ENCODE data around the gene TXN. TPM values are rescaled to one million over a fixed set of nuclear protein-coding genes. Genes with fewer than 3 reads are reported as not detected.

Gene TXN
- total RNA-seq, 1 experiment from 2014 or later: 446 TPM

DNA sequence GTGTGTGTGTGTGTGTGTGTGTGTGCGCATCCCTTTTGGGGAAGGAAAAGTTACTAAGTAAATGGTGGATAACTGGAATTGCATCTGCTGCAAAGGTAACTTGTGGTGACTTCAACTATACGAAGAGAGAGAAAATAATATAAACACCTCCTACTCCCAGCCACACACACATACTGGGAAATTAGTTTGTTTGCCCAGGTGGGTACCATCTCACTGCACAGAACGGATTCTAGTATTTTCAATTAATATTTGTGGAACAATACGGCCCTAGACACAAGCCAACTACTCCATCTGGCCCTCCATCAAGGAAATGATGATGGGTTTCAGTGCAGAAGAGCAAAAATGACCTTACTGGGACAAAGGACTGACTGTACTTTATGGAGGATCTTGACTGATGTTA, 32.2 kb upstream of the TXN start:
- Histone ChIP-seq H3K36me3 (ENCODE audit: control insufficient read depth, insufficient read depth, low read length) (no peaks in the 10 kb centered on the region), H3K4me3 (ENCODE audit: low read depth, low read length) (no peak overlapping the region), H3K9me3 (no peaks in the 10 kb centered on the region), H3K4me1 (peaks cover 12% of the 10 kb centered on the region), H3K27me3 (replicated peaks; ENCODE audit: control insufficient read depth, insufficient read depth, low read length) (no peaks in the 10 kb centered on the region)
- no peaks in the 10 kb centered on the region for H3K36me3 Mint-ChIP-seq (ENCODE audit: insufficient read depth, unreplicated experiment)
- H3K27me3 Mint-ChIP-seq (ENCODE audit: insufficient read depth, unreplicated experiment): no peaks in the 10 kb centered on the region
- H3K9me3 Mint-ChIP-seq (ENCODE audit: unreplicated experiment): peaks cover under 1% of the 10 kb centered on the region
- no peak for DNase-seq
- H3K4me1 Mint-ChIP-seq (ENCODE audit: low read depth, unreplicated experiment): peaks cover 9% of the 10 kb centered on the region
- CTCF ChIA-PET: interaction anchor here (0.6 kb wide), 1 partner anchor 12 kb away, joined by 3 read pairs; no protein-coding TSS in a partner anchor
- POLR2A ChIA-PET: no interaction called here
- H3K27ac Mint-ChIP-seq (ENCODE audit: unreplicated experiment): no peak overlapping the region
- H3K4me3 Mint-ChIP-seq (ENCODE audit: unreplicated experiment): no peak overlapping the region
- no peak for TF ChIP-seq CTCF (IDR thresholded peaks at IDR 0.05; ENCODE audit: insufficient read depth in 1 of 2, low read depth in 1 of 2, low read length in 1 of 2, severe bottlenecking in 1 of 2, unreplicated experiment in 1 of 2)
- intact Hi-C loops (cut with micrococcal nuclease; ENCODE audit: unreplicated experiment): no loop called here
- no TSS peak for BruUV-seq (replicated peaks)

DNA sequence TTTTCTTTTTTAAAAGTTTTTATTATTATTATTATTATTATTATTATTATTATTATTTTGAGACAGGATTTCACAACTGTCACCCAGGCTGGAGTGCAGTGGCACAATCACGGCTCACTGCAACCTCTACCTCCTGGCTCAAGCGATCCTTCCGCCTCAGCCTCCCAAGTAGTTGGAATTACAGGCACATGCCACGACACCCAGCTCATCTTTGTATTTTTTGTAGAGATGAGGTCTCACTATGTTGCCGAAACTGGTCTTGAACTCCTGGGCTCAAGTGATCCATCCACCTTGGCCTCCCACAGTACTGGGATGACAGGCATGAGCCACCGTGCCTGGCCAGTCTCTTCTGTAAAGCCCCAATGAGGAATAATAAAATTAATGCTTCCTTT, 31.0 kb upstream of the TXN start:
- no peak overlapping the region for H3K27ac Mint-ChIP-seq (ENCODE audit: unreplicated experiment)
- H3K4me3 Mint-ChIP-seq (ENCODE audit: unreplicated experiment): no peak overlapping the region
- H3K36me3 Mint-ChIP-seq (ENCODE audit: insufficient read depth, unreplicated experiment): no peaks in the 10 kb centered on the region
- BruUV-seq (replicated peaks): no TSS peak
- intact Hi-C loops (cut with micrococcal nuclease; ENCODE audit: unreplicated experiment): no loop called here
- peaks cover 17% of the 10 kb centered on the region for H3K4me1 Mint-ChIP-seq (ENCODE audit: low read depth, unreplicated experiment)
- H3K27me3 Mint-ChIP-seq (ENCODE audit: insufficient read depth, unreplicated experiment): no peaks in the 10 kb centered on the region
- Histone ChIP-seq H3K27me3 (replicated peaks; ENCODE audit: control insufficient read depth, insufficient read depth, low read length) (no peaks in the 10 kb centered on the region), H3K4me3 (ENCODE audit: low read depth, low read length) (no peak overlapping the region), H3K9me3 (no peaks in the 10 kb centered on the region), H3K4me1 (peaks cover 24% of the 10 kb centered on the region), H3K36me3 (ENCODE audit: control insufficient read depth, insufficient read depth, low read length) (no peaks in the 10 kb centered on the region)
- no peaks in the 10 kb centered on the region for H3K9me3 Mint-ChIP-seq (ENCODE audit: unreplicated experiment)
- no peak for TF ChIP-seq CTCF (IDR thresholded peaks at IDR 0.05; ENCODE audit: insufficient read depth in 1 of 2, low read depth in 1 of 2, low read length in 1 of 2, severe bottlenecking in 1 of 2, unreplicated experiment in 1 of 2)
- DNase-seq: no peak
- CTCF ChIA-PET: no interaction called here
- POLR2A ChIA-PET: no interaction called here

DNA sequence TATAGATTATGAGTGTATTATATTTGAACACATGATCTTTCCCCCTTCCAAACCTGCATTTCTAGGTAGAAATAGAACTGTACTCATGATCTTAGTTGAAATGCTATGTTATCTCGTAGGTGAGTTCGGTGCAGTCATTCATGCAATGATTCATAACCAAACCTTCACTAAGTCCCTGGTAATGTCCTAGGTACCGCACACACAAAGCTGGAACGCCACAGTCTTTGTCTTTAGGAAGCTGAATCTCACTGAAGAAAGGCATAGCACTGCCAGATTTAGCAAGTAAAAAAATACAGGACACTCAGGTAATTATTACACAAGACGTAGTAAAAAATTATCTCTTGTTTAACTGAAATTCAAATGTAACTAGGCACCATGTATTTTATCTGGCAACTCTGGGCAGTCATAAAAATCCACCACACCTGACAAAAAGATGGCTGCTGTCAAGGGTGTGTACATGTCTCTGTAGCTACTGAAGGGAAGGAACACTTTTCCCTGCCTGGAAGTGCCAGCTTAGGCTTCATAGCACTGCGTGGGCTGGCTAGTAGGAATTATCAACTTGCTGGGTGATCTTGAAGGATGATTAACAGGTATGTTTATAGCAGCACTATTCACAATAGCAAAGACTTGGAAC, 28.0 kb upstream of the TXN start:
- no peaks in the 10 kb centered on the region for H3K9me3 Mint-ChIP-seq (ENCODE audit: unreplicated experiment)
- H3K27me3 ChIP-seq (replicated peaks; ENCODE audit: control insufficient read depth, insufficient read depth, low read length): no peaks in the 10 kb centered on the region
- BruUV-seq (replicated peaks): no TSS peak
- no peak for DNase-seq
- H3K9me3 ChIP-seq: no peaks in the 10 kb centered on the region
- H3K4me1 Mint-ChIP-seq (ENCODE audit: low read depth, unreplicated experiment): peaks cover 19% of the 10 kb centered on the region
- H3K4me3 ChIP-seq (ENCODE audit: low read depth, low read length): no peak overlapping the region
- no peak overlapping the region for H3K27ac Mint-ChIP-seq (ENCODE audit: unreplicated experiment)
- H3K27me3 Mint-ChIP-seq (ENCODE audit: insufficient read depth, unreplicated experiment): no peaks in the 10 kb centered on the region
- no peaks in the 10 kb centered on the region for H3K36me3 Mint-ChIP-seq (ENCODE audit: insufficient read depth, unreplicated experiment)
- CTCF ChIA-PET: no interaction called here
- no peak for TF ChIP-seq CTCF (IDR thresholded peaks at IDR 0.05; ENCODE audit: insufficient read depth in 1 of 2, low read depth in 1 of 2, low read length in 1 of 2, severe bottlenecking in 1 of 2, unreplicated experiment in 1 of 2)
- no peak overlapping the region for H3K4me3 Mint-ChIP-seq (ENCODE audit: unreplicated experiment)
- intact Hi-C loops (cut with micrococcal nuclease; ENCODE audit: unreplicated experiment): no loop called here
- POLR2A ChIA-PET: no interaction called here
- peaks cover 40% of the 10 kb centered on the region for H3K4me1 ChIP-seq
- H3K36me3 ChIP-seq (ENCODE audit: control insufficient read depth, insufficient read depth, low read length): no peaks in the 10 kb centered on the region

Data from Caco-2 (cell line).